Coronary artery (tissue), 2 donors: Measurements from ENCODE around the gene DCBLD1.
A peak's percentile ranks its signal among the peaks of the same experiment; 100 is the strongest.

Experiments
- DNase-seq: peaks from one replicate; pipeline ENCODE4 v3.0.0-alpha.2; 2017; ENCODE audit warnings: low spot score
- H3K27ac ChIP-seq, 2 donors: fragments of 200-600 bp; sonication (generic); one replicate each; pipeline ENCODE4 v1.5.1; 2016 to 2019
- H3K4me3 ChIP-seq: fragments of 200-600 bp; sonication (generic); 2 replicates; pipeline ENCODE4 v1.5.1; 2016; ENCODE audit warnings: mild to moderate bottlenecking, moderate library complexity
- CTCF ChIP-seq: fragments of 200-600 bp; sonication (generic); IDR thresholded peaks from one replicate; pipeline ENCODE4 v1.5.1; 2019; ENCODE audit warnings: antibody characterized with exemption

The DCBLD1 gene

GRCh38 chr6:117472667-117473066, 9.8 kb upstream of the DCBLD1 start:
- Histone ChIP-seq H3K4me3 (no peak overlapping the region), H3K27ac (no peak overlapping the region)
- no peak for DNase-seq
- no peak for TF ChIP-seq CTCF

GRCh38 chr6:117473401-117473800, 9.1 kb upstream of the DCBLD1 start:
- TF ChIP-seq CTCF: no peak
- no peak overlapping the region for H3K27ac ChIP-seq
- no peak overlapping the region for H3K4me3 ChIP-seq
- no peak for DNase-seq

GRCh38 chr6:117477988-117478852, 4.3 kb upstream of the DCBLD1 start:
- TF ChIP-seq CTCF: no peak
- Histone ChIP-seq H3K27ac (no peak overlapping the region), H3K4me3 (no peak overlapping the region)
- no peak for DNase-seq

- Histone ChIP-seq H3K4me3 (no peak overlapping the region), H3K27ac (no peak overlapping the region)
- DNase-seq: no peak
- no peak for TF ChIP-seq CTCF
These were observed 3.6 kb upstream of the DCBLD1 start for GRCh38 chr6:117478853-117479231.

- DNase-seq: no peak
- no peak for TF ChIP-seq CTCF
- no peak overlapping the region for H3K4me3 ChIP-seq
- H3K27ac ChIP-seq: no peak overlapping the region
These were observed 1.8 kb upstream of the DCBLD1 start for GRCh38 chr6:117480651-117481050.

GRCh38 chr6:117481278-117481925, 1.1 kb upstream of the DCBLD1 start:
- DNase-seq: no peak
- H3K27ac ChIP-seq: peak overlapping the region in 1 of 2 donors; percentile 86
- H3K4me3 ChIP-seq: peak overlapping the region; percentile 72
- TF ChIP-seq CTCF: no peak

GRCh38 chr6:117481926-117482239, 591 bp upstream of the DCBLD1 start:
- no peak for TF ChIP-seq CTCF
- Histone ChIP-seq H3K4me3 (peak overlapping the region; percentile 72), H3K27ac (peak overlapping the region; percentile 85 to 86)
- no peak for DNase-seq
